Nephron progenitor cell (in vitro differentiated cells): ENCODE results near the gene C1orf185.

ENCODE experiments used
- DNase-seq: peaks from one replicate; pipeline ENCODE4 v3.0.0; 2021
- H3K27ac Mint-ChIP-seq: 2 replicates; pipeline ENCODE4 v1.8.0; 2021; ENCODE audit warnings: mild to moderate bottlenecking, moderate library complexity, mixed read lengths
- H3K27me3 Mint-ChIP-seq: 2 replicates; pipeline ENCODE4 v1.8.0; 2021; ENCODE audit warnings: mild to moderate bottlenecking, low read depth, mixed read lengths; ENCODE audit not compliant: poor library complexity
- H3K36me3 Mint-ChIP-seq: 2 replicates; pipeline ENCODE4 v1.8.0; 2021; ENCODE audit warnings: low read depth, mixed read lengths
- H3K4me1 Mint-ChIP-seq: 2 replicates; pipeline ENCODE4 v1.8.0; 2021; ENCODE audit warnings: mixed read lengths
- H3K4me3 Mint-ChIP-seq: 2 replicates; pipeline ENCODE4 v1.8.0; 2021; ENCODE audit warnings: mild to moderate bottlenecking, moderate library complexity, mixed read lengths
- H3K9me3 Mint-ChIP-seq: 2 replicates; pipeline ENCODE4 v1.8.0; 2021; ENCODE audit warnings: mild to moderate bottlenecking, moderate library complexity, mixed read lengths
- CTCF ChIP-seq: fragments of 200-600 bp; sonication (generic); IDR thresholded peaks from 2 replicates; pipeline ENCODE4 v1.5.0; 2021; ENCODE audit warnings: antibody characterized with exemption

Gene C1orf185

GRCh38 chr1:51188230-51188629, 86.2 kb downstream of the C1orf185 start:
- no peaks in the 10 kb centered on the region for H3K9me3 Mint-ChIP-seq
- H3K36me3 Mint-ChIP-seq, result no peaks in the 10 kb centered on the region
- no peaks in the 10 kb centered on the region for H3K4me1 Mint-ChIP-seq
- H3K27ac Mint-ChIP-seq, result no peak overlapping the region
- no peak for DNase-seq
- no peak for TF ChIP-seq CTCF
- H3K27me3 Mint-ChIP-seq, result peaks cover 6% of the 10 kb centered on the region
- H3K4me3 Mint-ChIP-seq, result no peak overlapping the region

- Mint-ChIP-seq H3K27ac (no peak overlapping the region), H3K9me3 (no peaks in the 10 kb centered on the region), H3K27me3 (no peaks in the 10 kb centered on the region), H3K4me1 (no peaks in the 10 kb centered on the region), H3K4me3 (no peak overlapping the region), H3K36me3 (no peaks in the 10 kb centered on the region)
- TF ChIP-seq CTCF, result peak; percentile 91
- peak; percentile 47 for DNase-seq
Measured at GRCh38 chr1:51189421-51190073, 87.5 kb downstream of the C1orf185 start.

- H3K27ac Mint-ChIP-seq, result no peak overlapping the region
- no peak for DNase-seq
- no peak for TF ChIP-seq CTCF
- H3K4me3 Mint-ChIP-seq, result no peak overlapping the region
- H3K27me3 Mint-ChIP-seq, result no peaks in the 10 kb centered on the region
- no peaks in the 10 kb centered on the region for H3K9me3 Mint-ChIP-seq
- H3K36me3 Mint-ChIP-seq, result no peaks in the 10 kb centered on the region
- no peaks in the 10 kb centered on the region for H3K4me1 Mint-ChIP-seq
Measured at GRCh38 chr1:51190961-51191360, 88.9 kb downstream of the C1orf185 start.

- Mint-ChIP-seq H3K4me1 (no peaks in the 10 kb centered on the region), H3K4me3 (no peak overlapping the region), H3K27ac (no peak overlapping the region), H3K9me3 (no peaks in the 10 kb centered on the region), H3K27me3 (peaks cover 5% of the 10 kb centered on the region), H3K36me3 (no peaks in the 10 kb centered on the region)
- peak; percentile 89 for TF ChIP-seq CTCF
- peak; percentile 77 for DNase-seq
Measured at GRCh38 chr1:51192213-51192843, 90.3 kb downstream of the C1orf185 start.

GRCh38 chr1:51193564-51193963, 91.5 kb downstream of the C1orf185 start:
- H3K4me1 Mint-ChIP-seq, result no peaks in the 10 kb centered on the region
- no peaks in the 10 kb centered on the region for H3K9me3 Mint-ChIP-seq
- no peak for DNase-seq
- H3K4me3 Mint-ChIP-seq, result no peak overlapping the region
- H3K27me3 Mint-ChIP-seq, result peaks cover 5% of the 10 kb centered on the region
- TF ChIP-seq CTCF, result no peak
- H3K27ac Mint-ChIP-seq, result no peak overlapping the region
- H3K36me3 Mint-ChIP-seq, result no peaks in the 10 kb centered on the region
